GM21619 (cell line): Measurements from ENCODE around the gene COLGALT1.
A peak's percentile ranks its signal among the peaks of the same experiment; 100 is the strongest.
"Not testable (repeated sequence)": the region's sequence is repeated elsewhere in the genome, so short reads cannot be mapped to it uniquely, and the experiment has no call there.

Experiments
- ATAC-seq: cut with Tn5 transposase; IDR thresholded peaks from one replicate; pipeline ENCODE4 v1.9.1; 2021; ENCODE audit not compliant: unreplicated experiment

Gene COLGALT1

GRCh38 chr19:17557466-17557865 is 2.0 kb downstream of the COLGALT1 start:
- no peak for ATAC-seq

- ATAC-seq, result no peak
Observed at GRCh38 chr19:17560205-17560595, 4.8 kb downstream of the COLGALT1 start.

GRCh38 chr19:17562097-17562496 is 6.6 kb downstream of the COLGALT1 start:
- no peak for ATAC-seq

GRCh38 chr19:17562561-17562960 is 7.1 kb downstream of the COLGALT1 start:
- no peak for ATAC-seq

GRCh38 chr19:17564781-17565180 is 9.3 kb downstream of the COLGALT1 start:
- ATAC-seq, result no peak

- no peak for ATAC-seq
Observed at GRCh38 chr19:17565611-17566010, 10.2 kb downstream of the COLGALT1 start.

GRCh38 chr19:17567940-17568339 is 12.5 kb downstream of the COLGALT1 start:
- ATAC-seq, result no peak

GRCh38 chr19:17570291-17570690 is 14.8 kb downstream of the COLGALT1 start:
- not testable (repeated sequence) for ATAC-seq

GRCh38 chr19:17570791-17571190 is 15.3 kb downstream of the COLGALT1 start:
- no peak for ATAC-seq

- no peak for ATAC-seq
Observed at GRCh38 chr19:17572638-17573037, 17.2 kb downstream of the COLGALT1 start.

GRCh38 chr19:17575871-17576757 is 20.7 kb downstream of the COLGALT1 start:
- no peak for ATAC-seq

- no peak for ATAC-seq
Observed at GRCh38 chr19:17576758-17577456, 21.5 kb downstream of the COLGALT1 start.

- no peak for ATAC-seq
Observed at GRCh38 chr19:17577457-17578097, 22.1 kb downstream of the COLGALT1 start.

- peak; percentile 56 for ATAC-seq
Observed at GRCh38 chr19:17579661-17580244, 24.3 kb downstream of the COLGALT1 start.

GRCh38 chr19:17580470-17581144 is 25.2 kb downstream of the COLGALT1 start:
- ATAC-seq, result no peak

- ATAC-seq, result no peak
Observed at GRCh38 chr19:17581211-17581874, 25.9 kb downstream of the COLGALT1 start.

GRCh38 chr19:17582613-17583012 is 27.2 kb downstream of the COLGALT1 start:
- no peak for ATAC-seq

GRCh38 chr19:17584132-17584531 is 28.7 kb downstream of the COLGALT1 start:
- no peak for ATAC-seq

GRCh38 chr19:17585395-17585794 is 29.9 kb downstream of the COLGALT1 start:
- not testable (repeated sequence) for ATAC-seq

- ATAC-seq, result no peak
Observed at GRCh38 chr19:17590866-17591265, 35.4 kb downstream of the COLGALT1 start.
